Ureter (tissue), 1 donor: Measurements from ENCODE around the gene ATP5F1B. TPM values are rescaled to one million over a fixed set of nuclear protein-coding genes. Genes with fewer than 3 reads are reported as not detected.

Source experiments
- DNase-seq: peaks from one replicate; pipeline ENCODE4 v3.0.0-alpha.2; 2020; ENCODE audit warnings: low spot score
- total RNA-seq: library from RNA; stranded (reverse); gene quantifications from one replicate; pipeline ENCODE4 v1.2.4, GENCODE V29; 2023
- donor health status: DM: yes; HTN: yes; CAD: no.

The ATP5F1B gene
- total RNA-seq, 1 donor from 2014 or later = 601 TPM

DNA sequence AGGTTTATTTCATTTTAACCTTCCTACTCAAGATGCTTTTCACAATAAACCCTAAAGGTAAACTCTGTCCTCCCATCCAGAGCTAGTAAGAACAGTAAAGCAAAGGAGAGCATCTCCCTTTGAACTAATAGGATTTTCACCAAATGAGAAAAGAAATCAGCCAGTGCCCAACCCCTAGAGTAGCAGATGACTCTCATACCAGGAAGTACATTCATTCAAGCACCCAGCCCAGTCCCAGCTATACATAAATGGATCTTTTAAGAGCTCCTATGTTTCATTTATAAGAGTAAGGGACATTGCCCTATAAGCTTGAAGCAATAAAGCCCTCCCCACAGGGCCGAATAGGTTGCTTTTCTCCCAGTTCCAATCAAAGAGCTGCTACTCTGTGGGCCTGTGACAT lies 23.2 kb downstream of the ATP5F1B start:
- no peak for DNase-seq

DNA sequence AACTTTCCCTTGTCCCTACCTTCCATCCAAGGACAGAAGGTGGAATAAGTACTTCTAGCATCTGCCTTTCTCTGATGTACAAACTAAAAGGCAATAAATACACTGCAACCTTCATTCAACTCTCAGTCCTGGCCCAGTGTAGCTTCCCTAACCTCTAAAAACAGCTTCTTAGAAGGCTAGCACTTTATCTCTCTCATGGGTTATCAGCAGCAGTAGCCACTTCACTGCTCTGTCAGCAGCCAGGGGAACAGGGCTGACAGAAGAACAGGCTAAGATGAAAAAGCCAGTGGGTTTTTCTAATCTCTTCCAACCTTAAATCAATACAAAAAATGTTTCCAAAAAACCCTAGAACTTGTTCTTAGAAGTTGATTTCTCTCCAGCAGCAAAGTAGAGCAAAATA lies 28.9 kb downstream of the ATP5F1B start:
- no peak for DNase-seq

DNA sequence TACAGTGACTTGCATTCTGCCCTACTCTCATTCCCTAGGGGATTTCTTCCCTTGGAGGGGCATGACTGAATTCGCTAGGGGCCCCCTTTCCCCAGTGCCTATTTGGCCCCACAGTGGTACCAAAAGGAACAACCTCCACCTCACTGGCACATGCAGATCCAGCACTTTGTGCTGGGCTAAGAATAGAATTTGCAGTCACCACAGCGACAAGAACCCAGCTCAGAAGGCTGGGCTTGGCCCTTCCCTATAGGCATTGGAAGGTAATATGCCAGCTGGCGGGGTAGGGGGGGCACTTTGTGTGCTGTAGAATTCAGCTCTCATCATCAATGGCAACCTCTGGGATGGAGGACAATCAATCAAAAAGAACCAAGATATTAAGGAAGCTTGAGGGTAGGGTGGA lies 29.5 kb downstream of the ATP5F1B start:
- no peak for DNase-seq

DNA sequence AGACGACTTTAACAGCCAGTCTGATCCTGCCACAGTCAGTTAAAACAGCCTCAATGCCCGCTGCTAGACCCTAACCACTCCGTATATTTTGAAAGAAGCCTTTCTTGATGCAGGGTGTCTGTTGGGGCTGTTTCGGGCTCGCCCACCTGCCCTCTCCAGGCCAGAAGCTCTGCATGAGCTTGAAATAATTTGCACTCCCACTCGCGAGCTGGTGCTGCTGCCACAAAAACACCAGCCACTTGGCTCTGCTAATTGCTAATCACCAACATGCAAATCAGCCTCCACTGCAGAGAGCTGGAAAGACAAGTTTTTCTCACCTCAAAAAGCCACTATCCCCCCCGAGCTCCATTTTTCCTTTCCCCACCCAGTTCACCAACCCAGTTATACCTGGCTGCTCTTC lies 31.2 kb downstream of the ATP5F1B start:
- no peak for DNase-seq

DNA sequence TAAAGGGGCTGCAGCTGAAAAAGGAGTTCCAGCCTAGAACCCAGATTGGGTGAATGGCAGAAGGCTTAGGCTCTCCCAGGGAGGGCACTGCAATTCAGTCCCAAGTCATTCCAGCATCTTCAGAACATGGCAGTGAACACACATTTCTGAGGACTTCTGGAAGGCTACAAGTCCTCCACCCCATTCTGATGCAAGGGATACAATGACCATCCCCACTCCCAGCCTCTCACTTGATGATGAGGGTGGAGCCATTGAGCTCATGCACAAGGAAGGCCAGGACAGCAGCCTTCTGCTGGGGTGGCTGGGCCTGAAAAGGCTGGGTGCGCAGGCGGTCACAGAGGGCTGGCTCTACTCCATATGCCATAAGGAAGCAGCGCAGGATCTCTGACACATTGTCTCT lies 41.4 kb downstream of the ATP5F1B start:
- no peak for DNase-seq

DNA sequence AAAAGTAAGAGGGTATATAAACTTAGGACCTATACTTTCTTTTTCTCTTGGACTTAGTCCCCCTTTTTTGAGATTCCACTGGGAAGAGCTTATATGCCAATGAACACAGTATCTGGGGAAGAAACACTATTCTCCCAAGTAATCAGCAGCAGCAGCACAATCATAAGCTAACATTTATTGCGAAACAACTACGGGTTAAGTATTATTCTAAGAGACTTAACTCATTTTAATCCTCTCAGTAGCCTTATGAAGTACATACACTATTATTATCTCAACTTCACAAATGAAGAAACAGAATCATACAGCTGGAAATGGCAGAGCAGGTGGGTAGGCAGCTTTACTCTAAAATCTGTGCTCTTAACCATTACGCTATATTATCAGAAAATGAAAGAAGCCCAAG lies 43.5 kb downstream of the ATP5F1B start:
- DNase-seq = no peak

DNA sequence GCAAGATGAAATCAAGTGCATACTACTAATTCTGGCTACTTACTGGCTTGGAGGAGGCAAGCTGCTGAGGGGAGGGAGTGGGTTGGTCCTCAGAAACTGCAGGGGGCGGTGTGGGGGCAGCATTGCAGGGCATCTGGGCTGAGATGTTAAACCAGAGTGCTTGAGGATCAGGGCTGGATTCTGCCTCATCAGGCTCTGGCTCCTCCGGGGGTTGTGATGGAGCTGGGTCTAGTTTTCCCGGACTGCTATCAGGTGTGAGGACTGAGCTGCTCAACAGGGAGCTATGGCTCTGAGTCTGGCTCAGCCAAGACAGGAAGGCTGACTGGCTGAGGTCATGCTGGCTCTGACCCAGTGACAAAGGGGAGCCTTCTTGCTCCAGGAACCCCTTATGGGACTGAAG lies 44.3 kb downstream of the ATP5F1B start:
- DNase-seq = no peak

DNA sequence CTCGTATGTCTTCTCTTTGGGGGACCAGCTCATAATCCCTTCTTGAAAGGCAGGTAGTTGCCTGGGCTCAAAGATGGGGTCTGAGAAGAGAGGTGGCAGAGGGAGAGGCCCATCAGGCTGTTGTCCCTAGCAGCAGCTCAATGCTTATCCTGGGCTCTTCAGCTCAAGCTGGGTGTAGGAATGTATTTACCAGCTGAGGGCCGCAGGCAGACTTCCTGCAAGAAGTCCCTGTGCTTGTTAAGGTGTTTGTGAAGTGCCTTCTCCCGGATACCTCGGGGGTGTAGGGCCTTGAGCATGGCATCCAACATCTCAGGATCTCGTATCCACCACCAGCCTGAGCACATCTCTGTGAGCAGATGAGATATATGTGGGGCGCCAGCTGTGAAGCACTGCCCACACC lies 45.0 kb downstream of the ATP5F1B start:
- no peak for DNase-seq

DNA sequence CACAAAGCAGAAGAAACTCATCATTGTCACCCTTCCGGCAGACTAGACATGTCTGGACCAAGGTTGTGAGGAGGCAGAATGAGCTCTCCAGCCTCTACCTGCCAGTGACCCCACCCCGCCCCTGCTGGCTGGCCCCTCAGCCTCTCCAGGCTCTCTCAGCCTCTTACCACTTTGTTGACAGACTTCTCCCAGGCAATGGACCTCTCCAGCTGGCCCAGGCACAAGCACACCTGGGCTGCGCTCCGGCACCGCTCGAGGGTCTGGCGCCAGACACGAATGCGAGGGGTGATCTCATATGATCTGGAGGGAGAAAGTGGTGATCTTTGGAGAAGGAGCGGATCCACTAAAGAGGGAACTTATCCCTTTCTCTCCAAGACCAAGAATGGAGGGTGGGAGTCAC lies 46.0 kb downstream of the ATP5F1B start:
- DNase-seq = no peak

DNA sequence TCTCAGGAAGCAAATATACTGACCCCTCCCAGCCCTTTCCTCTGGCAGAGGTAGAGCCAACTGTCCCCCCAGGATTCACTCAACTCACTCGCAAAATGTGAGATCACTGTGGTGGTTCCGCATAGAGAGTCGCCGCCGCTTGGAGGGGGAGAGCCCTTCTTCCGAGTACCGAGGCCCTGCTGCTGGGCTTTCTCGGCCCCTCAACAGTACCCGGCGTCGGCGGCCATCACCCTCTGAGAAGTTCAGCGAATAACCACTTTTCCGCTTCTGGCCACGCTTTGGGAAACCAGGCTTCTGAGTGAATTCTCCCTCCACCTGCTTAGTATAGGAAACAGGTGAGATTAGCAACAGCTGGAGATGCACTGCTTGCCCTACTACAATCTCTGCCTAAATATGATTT lies 46.7 kb downstream of the ATP5F1B start:
- no peak for DNase-seq

DNA sequence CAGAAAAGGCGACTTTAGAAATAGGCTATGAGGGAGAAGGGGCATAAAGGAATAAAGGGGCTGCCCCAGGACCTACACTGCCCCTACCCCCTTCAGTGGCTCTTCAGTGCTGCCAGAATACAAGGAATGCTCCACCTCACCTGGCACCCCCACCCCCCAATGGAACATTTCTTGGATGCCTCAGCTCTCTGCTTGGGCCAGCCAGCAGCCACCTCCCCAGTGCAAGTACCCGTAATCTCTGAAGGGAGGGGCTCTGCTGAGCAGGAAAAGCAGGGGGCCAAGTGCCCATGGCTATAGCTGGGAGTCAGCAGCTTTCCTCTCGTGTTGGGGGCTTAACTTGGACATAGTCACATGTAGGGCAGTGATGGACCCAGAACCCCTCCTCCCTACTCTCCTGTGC lies 49.0 kb downstream of the ATP5F1B start:
- no peak for DNase-seq

DNA sequence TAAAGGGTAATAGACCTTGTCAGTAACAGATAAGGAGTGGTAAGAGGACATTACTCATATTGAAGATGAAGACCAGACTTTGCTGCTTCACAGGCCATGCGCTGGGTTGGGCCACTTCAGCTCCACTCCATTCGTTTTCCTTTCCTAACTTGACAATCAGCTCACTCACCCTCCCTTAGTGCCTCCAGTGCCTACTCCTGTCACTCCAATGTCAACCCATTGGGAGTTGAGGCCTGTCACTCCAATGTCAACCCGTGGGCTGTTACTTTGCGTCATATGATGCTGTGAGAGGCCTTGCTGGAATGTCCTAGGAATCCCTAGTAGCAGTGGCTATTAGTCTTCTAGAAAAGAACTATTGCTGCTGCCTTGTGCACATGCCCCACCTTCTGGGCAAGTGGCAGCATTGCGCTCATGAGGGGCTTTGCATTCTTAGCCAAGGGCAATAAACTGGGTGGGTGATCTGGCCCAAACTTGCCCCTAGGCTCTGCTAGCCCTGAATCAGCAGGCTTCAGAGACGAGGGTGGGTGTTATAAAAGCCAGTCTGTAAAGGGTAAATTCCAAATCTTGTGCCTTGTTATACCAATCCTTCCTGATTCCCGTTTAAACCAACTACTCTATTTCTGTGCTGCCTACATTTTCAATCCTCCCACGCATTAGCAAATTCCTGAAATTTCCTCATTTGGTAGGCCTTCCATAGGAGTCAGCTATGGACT lies 51.7 kb downstream of the ATP5F1B start:
- no peak for DNase-seq

DNA sequence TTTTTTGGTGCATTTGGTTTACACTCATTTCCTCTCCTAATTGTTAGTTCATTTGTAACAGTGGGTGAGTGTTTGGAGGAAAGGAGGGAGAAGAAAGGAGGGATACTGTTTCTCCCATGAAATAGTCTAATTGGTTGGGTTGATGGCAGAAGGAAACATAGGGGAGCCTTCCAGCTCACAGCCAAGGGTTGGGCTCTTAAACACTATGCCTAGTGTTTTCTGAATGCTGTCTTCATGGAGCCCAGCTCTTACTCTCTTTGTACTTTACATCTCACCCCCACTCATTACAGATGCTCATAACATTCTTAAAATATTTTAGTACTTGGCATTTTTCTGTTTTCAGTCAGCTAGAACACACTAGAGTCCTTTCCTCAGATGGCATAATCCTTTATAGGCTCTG lies 53.8 kb downstream of the ATP5F1B start:
- no peak for DNase-seq

DNA sequence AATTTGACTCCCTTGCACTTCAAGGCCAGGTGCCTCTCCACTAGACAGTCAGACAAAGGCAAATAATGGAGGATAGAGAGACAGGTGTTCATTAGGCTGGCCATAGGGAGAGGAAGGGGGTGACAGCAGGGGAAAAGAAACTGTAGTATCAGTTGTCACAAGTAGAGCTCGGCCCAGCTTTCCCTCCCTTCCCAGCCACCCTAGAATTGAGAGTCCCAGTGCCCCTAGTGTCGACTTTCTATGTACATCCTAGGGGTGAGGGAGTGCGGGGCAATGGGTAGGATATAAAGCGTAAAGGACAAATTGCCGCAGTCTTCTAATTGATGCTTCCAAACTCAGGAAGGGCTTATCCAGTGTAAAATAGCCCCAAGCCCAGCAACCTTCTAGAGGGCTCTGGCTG lies 54.7 kb downstream of the ATP5F1B start:
- DNase-seq = no peak

DNA sequence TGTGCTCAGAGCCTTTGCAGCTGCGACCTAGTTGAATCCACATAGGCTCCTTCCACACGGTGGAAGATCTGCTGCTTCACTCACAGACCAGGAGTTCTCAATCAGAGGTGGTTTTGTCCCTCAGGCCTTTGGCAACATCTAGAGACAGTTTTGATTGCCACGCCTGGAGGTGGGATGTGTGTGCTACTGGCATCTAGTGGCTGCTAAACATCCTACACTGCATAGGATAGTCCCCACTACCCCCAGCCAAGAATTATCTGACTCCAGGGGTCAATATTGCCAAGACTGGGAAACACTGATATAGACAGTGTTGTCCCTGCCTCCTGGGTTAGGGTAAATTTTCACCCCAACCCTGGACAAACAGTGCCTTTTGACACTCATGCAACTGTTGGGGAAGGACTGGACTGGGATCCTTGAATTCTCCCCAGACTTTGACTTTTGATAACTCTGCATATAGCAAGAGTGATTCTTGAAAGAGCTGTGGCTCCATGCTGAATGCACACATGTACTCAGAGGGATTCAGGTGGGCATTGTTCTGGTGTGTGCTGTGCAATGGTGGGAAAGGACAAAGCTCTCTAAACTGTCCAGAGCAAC lies 55.5 kb downstream of the ATP5F1B start:
- no peak for DNase-seq

DNA sequence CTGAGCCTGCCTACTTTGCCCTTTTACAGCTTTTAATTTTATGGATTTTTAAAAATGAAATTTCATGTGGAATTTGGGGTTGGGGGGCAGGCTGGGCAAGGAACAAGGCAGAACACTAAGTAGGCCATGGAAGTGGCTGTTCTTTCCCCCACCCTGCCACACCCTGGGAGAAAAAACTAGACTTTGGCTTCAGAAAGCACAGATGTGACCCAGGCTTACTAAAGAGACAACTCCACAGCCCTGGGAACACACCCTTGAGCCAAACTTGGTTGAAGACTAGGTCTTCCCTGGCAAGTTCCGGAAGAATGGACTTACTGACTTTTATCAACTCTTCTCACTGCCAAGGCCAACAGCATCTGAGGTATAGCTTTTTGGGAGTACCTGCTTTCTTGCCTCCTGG lies 56.0 kb downstream of the ATP5F1B start:
- no peak for DNase-seq

Other genes with a start within 250 kb of the ATP5F1B start
- 11.0 TPM for gene TIMELESS, start 196.6 kb downstream of the ATP5F1B start, total RNA-seq
- gene MIP, start 191.3 kb downstream of the ATP5F1B start, total RNA-seq = not detected
- 6.8 TPM for gene SPRYD4, start 177.4 kb downstream of the ATP5F1B start, total RNA-seq
- gene GLS2, start 157.8 kb downstream of the ATP5F1B start, total RNA-seq = 4.5 TPM
- gene RBMS2, start 124.2 kb downstream of the ATP5F1B start, total RNA-seq = 49.4 TPM
- gene BAZ2A, start 15.7 kb downstream of the ATP5F1B start, total RNA-seq = 141 TPM
- gene PTGES3, start 42.3 kb upstream of the ATP5F1B start, total RNA-seq = 212 TPM
- gene NACA, start 79.3 kb upstream of the ATP5F1B start, total RNA-seq = 1,021 TPM
- 4.6 TPM for gene PRIM1, start 106.3 kb upstream of the ATP5F1B start, total RNA-seq
- gene HSD17B6, start 117.3 kb upstream of the ATP5F1B start, total RNA-seq = 1.1 TPM